Muscle of leg (tissue), 11 donors: ENCODE data around the gene WDFY2. TPM values are rescaled to one million over a fixed set of nuclear protein-coding genes. Genes with fewer than 3 reads are reported as not detected.
A peak's percentile ranks its signal among the peaks of the same experiment; 100 is the strongest.

Source experiments
- DNase-seq: peaks from one replicate; pipeline ENCODE4 v3.0.0; 2013
- H3K27ac ChIP-seq: one replicate; pipeline ENCODE4 v1.5.1; 2013; ENCODE audit warnings: mild to moderate bottlenecking, low read length, control low read depth
- H3K27me3 ChIP-seq: one replicate; pipeline ENCODE4 v1.6.1; 2013; ENCODE audit warnings: low read length; ENCODE audit not compliant: control insufficient read depth, insufficient read depth
- H3K36me3 ChIP-seq: one replicate; pipeline ENCODE4 v1.6.1; 2013; ENCODE audit warnings: low read length; ENCODE audit not compliant: control insufficient read depth, insufficient read depth
- H3K4me1 ChIP-seq: one replicate; pipeline ENCODE4 v1.6.1; 2013; ENCODE audit warnings: low read length; ENCODE audit not compliant: control insufficient read depth, insufficient read depth
- H3K4me3 ChIP-seq: one replicate; pipeline ENCODE4 v1.5.1; 2013; ENCODE audit warnings: low read length, control low read depth
- H3K9me3 ChIP-seq: replicated peaks from 2 replicates; pipeline ENCODE4 v1.6.1; 2013; ENCODE audit warnings: low read depth, low read length; ENCODE audit not compliant: control insufficient read depth
- WGBS: methylation state at CpG from one replicate; pipeline ENCODE4 v1.1.5; 2013; ENCODE audit warnings: missing lambda C conversion rate; ENCODE audit not compliant: insufficient coverage; 5-methylcytosine and 5-hydroxymethylcytosine counted together
- polyA plus RNA-seq, 8 donors: library from polyadenylated mRNA; unstranded; fragments of 120-200 nt; gene quantifications; one replicate each; pipeline versions ENCODE4 v1.2.1 to v1.2.3, GENCODE V29; 2013; ENCODE audit warnings: inconsistent platforms in 1 of 8, low replicate concordance in 1 of 8; ENCODE audit not compliant: insufficient read length in 8 of 8, insufficient read depth in 1 of 8
- total RNA-seq: library from RNA; stranded (reverse); fragments of 120-200 nt; gene quantifications from one replicate; pipeline ENCODE4 v1.2.4, GENCODE V29; 2013

Gene WDFY2
- total and polyA plus RNA-seq, 9 donors = 4.3 to 9.6 (median 6.5) TPM

- DNase-seq = no peak
- WGBS = no CpG with 5 or more reads among the region's 1 CpG
- no peaks in the 10 kb centered on the region for H3K27me3 ChIP-seq
- H3K36me3 ChIP-seq = no peaks in the 10 kb centered on the region
- H3K4me1 ChIP-seq = no peaks in the 10 kb centered on the region
- no peak overlapping the region for H3K4me3 ChIP-seq
- no peaks in the 10 kb centered on the region for H3K9me3 ChIP-seq
- no peak overlapping the region for H3K27ac ChIP-seq
Measured at GRCh38 chr13:51660813-51661212, 76.6 kb downstream of the WDFY2 start.

DNA sequence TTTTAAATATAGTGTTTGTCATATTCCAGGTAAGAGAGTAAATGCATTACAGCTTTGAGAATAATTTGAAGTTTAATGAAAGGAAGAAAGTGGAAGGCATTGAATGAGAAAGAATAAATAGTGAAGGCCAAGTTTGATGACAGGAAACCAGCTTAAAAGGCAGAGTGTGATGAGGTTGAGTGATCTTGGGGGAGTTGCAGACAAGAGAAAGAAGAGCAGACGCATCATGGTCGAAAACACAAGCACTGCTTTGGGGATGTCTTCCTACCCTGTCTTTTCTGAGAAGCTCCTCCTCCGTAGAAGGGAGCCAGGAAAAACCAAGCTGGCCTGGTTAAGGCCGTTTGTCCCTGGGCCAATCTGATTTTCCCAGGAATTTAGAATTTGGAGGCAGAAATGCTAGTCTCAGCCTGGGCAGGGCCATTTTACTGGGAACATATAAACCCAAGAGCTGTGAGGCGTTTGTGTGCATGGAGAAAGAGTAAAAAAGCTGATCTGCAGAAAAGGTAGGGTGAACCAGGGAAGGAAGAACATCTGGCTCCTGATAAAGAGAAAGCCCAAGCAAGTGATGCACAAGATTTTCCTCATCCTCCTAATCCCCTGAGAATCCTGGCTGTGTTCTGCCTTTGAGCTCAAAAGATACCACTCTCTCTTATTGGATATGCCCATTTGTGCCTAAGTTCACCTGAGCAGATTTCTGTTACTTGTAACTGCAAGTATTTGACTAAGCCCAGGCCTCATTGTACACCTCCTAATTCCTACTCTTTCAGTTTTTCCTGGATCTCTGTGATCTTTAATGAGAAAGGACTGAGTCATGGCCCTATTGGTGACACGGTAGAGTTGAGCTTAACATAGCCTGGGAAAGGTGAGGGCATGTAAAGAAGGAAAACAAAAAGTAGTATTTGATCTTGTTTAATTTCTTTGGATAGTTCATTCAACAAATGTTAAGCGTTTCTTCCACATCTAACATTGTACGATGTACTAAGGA is 80.0 kb downstream of the WDFY2 start:
- Histone ChIP-seq H3K27me3 (no peaks in the 10 kb centered on the region), H3K9me3 (no peaks in the 10 kb centered on the region), H3K27ac (no peak overlapping the region), H3K4me1 (no peaks in the 10 kb centered on the region), H3K36me3 (no peaks in the 10 kb centered on the region), H3K4me3 (no peak overlapping the region)
- 52% methylated on average over 5 of the region's 8 CpGs for WGBS
- peak; percentile 18 for DNase-seq

- Histone ChIP-seq H3K27ac (no peak overlapping the region), H3K4me1 (no peaks in the 10 kb centered on the region), H3K27me3 (no peaks in the 10 kb centered on the region), H3K9me3 (no peaks in the 10 kb centered on the region), H3K4me3 (no peak overlapping the region), H3K36me3 (no peaks in the 10 kb centered on the region)
- WGBS = no CpG with 5 or more reads among the region's 2 CpGs
- no peak for DNase-seq
Measured at GRCh38 chr13:51665456-51665855, 81.2 kb downstream of the WDFY2 start.

DNA sequence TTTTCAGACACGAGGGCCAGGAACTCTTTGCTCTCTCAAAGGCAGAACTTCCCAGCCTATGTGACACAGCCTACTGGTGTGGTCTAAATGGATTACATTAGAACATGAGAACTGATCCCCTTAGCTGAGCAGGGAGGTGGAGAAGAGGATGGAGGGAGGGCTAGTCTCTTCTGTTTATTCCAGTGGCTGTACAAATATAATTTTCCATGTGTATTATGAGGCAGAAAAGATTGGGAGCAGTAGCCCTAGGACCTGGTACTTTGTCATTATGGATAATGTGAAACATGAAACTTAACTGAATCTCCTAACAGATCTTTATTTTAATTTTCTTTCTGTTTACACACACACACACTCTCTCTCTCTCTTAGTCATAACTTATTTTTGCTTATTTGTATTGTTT is 82.1 kb downstream of the WDFY2 start:
- WGBS = no CpG with 5 or more reads among the region's 1 CpG
- Histone ChIP-seq H3K36me3 (no peaks in the 10 kb centered on the region), H3K27ac (no peak overlapping the region), H3K4me3 (no peak overlapping the region), H3K27me3 (no peaks in the 10 kb centered on the region), H3K9me3 (no peaks in the 10 kb centered on the region), H3K4me1 (no peaks in the 10 kb centered on the region)
- DNase-seq = no peak

DNA sequence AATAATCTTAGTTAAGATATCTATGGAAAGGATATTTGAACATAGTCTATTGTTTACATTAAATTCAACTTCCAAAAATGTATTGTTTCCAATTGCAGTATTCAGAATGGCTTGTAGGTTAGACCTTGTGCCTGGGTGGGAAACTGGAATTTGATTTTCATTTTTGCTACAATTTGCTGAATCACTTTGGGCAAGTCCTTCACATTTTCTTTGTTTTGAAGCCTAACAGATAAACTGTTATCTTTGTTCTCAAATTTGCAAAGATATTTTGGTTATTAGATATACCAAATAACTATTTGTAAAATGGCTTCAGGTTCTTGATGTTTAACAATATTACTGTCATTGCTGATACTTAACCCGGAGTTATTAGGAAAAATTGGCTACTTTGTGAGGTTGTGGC is 82.6 kb downstream of the WDFY2 start:
- no peaks in the 10 kb centered on the region for H3K27me3 ChIP-seq
- H3K9me3 ChIP-seq = no peaks in the 10 kb centered on the region
- 100% methylated on average over 1 of the region's 1 CpG for WGBS
- no peak overlapping the region for H3K4me3 ChIP-seq
- H3K27ac ChIP-seq = no peak overlapping the region
- no peaks in the 10 kb centered on the region for H3K4me1 ChIP-seq
- no peak for DNase-seq
- H3K36me3 ChIP-seq = no peaks in the 10 kb centered on the region

DNA sequence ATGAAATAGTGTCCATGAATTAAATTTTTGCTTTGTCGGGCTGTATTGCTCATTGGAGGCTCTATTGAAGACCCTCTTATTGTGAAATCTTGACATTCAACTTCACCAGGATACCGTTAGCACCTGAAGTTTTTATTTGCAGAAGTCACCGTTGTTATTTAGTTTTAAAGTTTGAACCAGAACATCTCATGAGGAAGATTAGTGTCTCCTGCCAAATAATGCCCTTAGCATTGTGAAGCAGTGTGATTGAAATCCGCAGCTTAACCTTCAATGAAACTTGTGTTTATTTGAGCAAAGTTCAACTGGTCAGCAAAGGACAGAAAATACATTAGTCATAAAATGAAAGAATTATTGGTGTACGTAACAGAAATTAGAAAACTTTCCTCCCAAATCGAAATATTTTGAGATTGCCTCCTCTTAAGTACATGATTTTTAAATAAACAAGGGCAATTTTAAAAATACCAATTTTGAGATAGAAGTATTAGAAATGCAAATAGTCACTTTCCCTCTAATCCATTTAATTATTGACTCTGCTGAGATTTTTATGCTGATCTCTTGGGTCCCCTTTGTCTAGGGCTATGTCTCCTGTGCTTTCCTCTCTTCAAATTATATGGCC is 84.4 kb downstream of the WDFY2 start:
- Histone ChIP-seq H3K27me3 (no peaks in the 10 kb centered on the region), H3K4me1 (no peaks in the 10 kb centered on the region), H3K4me3 (no peak overlapping the region), H3K36me3 (no peaks in the 10 kb centered on the region), H3K27ac (no peak overlapping the region), H3K9me3 (no peaks in the 10 kb centered on the region)
- 73% methylated on average over 3 of the region's 6 CpGs for WGBS
- no peak for DNase-seq

DNA sequence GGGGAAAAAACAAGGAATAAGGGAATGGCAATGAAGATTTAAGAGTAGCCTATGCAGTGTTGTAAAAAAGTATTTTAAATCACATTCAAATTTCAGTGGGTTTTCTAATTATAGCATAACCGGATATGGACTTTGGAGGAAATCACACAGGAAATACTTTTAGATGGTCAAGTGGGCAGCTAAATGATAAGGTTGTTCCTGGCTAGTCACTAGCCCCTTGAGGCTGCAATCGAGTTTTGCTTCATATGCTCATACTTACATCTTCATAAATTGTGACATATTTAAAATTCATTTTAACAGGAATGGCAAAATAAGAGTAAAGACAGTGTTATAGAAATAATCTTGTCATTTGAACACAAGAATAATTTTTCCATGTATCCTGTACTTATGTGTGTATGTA is 88.9 kb downstream of the WDFY2 start:
- Histone ChIP-seq H3K9me3 (no peaks in the 10 kb centered on the region), H3K4me3 (no peak overlapping the region), H3K27me3 (no peaks in the 10 kb centered on the region), H3K27ac (no peak overlapping the region), H3K4me1 (no peaks in the 10 kb centered on the region), H3K36me3 (no peaks in the 10 kb centered on the region)
- WGBS = no CpG with 5 or more reads among the region's 2 CpGs
- no peak for DNase-seq

DNA sequence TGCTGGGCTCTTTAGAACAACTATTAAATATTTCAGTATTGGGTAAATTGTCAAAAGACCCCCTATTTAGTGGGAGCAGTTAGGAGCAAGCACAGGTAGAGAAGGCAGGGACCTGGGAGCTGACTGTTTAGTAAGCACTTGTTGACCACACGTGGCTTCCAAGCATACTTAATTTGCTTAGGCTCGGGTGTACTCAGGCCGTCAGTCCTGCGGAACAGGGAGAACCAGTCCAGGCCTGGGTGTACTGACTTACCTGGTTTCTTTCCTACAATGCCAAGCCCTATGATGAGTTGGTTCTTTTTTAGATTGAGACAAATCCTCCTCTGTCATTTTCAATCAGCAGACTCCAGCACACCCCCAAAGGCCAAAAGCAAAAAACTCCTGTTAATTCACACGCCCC is 90.0 kb downstream of the WDFY2 start:
- Histone ChIP-seq H3K27ac (no peak overlapping the region), H3K9me3 (no peaks in the 10 kb centered on the region), H3K4me3 (no peak overlapping the region), H3K27me3 (no peaks in the 10 kb centered on the region), H3K4me1 (no peaks in the 10 kb centered on the region), H3K36me3 (no peaks in the 10 kb centered on the region)
- DNase-seq = no peak
- 83% methylated on average over 3 of the region's 5 CpGs for WGBS

DNA sequence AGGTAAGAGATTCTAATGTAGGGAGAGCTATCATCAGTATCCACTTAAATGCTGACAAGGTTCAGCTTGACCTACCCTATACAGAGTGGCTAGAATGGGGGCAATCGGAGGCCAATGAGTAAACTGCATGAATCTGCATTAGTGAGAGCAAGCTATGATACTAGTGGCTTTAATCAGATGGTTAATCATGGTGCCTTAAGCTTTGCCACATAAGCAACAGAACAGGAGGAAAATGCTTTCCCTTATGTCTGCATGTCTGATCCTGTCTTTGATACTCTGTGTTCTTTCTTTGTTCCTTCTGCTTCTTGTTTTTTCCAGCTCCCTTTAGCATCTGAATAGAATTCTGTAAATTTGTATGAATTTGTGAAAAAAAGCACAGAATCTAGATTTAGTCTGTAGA is 91.1 kb downstream of the WDFY2 start:
- Histone ChIP-seq H3K27ac (no peak overlapping the region), H3K27me3 (no peaks in the 10 kb centered on the region), H3K9me3 (no peaks in the 10 kb centered on the region), H3K4me3 (no peak overlapping the region), H3K4me1 (no peaks in the 10 kb centered on the region), H3K36me3 (no peaks in the 10 kb centered on the region)
- 80% methylated on average over 1 of the region's 1 CpG for WGBS
- no peak for DNase-seq

DNA sequence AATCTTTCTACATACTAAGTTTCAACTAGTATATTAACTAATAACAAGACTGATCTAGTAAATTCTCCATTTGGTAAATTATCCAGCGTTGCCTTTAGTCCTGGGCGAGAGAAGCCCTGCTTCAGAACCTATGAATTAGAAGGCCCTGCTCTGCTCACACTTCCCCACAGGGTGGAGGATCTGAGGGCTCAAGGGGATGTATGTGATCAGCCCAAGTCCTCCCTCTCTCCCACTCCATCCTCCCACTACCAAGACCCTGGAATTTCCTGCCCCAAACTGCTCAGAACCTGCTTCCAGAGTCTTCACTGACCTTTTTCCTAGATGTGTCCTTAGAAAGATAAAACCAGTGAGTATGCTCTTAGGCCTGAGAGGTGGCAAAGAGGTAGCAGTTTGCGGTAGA is 91.6 kb downstream of the WDFY2 start:
- no peaks in the 10 kb centered on the region for H3K27me3 ChIP-seq
- DNase-seq = no peak
- H3K4me3 ChIP-seq = no peak overlapping the region
- no peaks in the 10 kb centered on the region for H3K4me1 ChIP-seq
- H3K27ac ChIP-seq = no peak overlapping the region
- H3K9me3 ChIP-seq = no peaks in the 10 kb centered on the region
- H3K36me3 ChIP-seq = no peaks in the 10 kb centered on the region
- 88% methylated on average over 1 of the region's 3 CpGs for WGBS
